ENCODE results near the gene CTNNBIP1. TPM values are rescaled to one million over a fixed set of nuclear protein-coding genes. Genes with fewer than 3 reads are reported as not detected.

CTNNBIP1 gene
- total and polyA plus RNA-seq, 2 donors (not counting 3 experiments of a cell fraction or from before 2014, with no cell fraction given) = 26.6 to 31.7 TPM

DNA sequence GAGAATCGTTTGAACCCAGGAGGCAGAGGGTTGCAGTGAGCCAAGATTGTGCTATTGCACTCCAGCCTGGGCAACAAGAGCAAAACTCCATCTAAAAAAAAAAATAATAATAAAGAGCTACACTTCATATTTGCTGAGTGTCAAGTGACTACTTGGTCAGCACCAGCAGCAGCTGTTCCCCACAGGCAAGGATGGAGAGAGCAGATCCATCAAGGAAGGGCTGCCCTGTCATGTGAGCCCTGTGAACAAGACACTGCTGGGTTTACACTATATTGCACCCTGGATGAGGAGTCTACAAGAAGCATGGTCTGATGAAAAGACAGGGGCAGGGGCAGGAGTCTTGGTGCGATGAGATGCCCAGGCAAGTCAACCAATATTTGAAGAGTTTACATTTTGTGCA is 3.6 kb downstream of the CTNNBIP1 start:
- Histone ChIP-seq H3K79me2 (ENCODE audit: control insufficient read depth, insufficient read depth, low read length) (peaks cover 5% of the 10 kb centered on the region), H4K20me1 (replicated peaks; ENCODE audit: control insufficient read depth, extremely low read depth, insufficient read depth, low read length) (no peaks in the 10 kb centered on the region), H3K27me3 (ENCODE audit: control insufficient read depth in 2 of 2, insufficient read depth in 2 of 2, low read length in 2 of 2) (no peaks in the 10 kb centered on the region), H3K4me3 (replicated peaks in 1 of 3; ENCODE audit: insufficient read depth in 1 of 3, low read depth in 1 of 3, low read length in 3 of 3) (no peak overlapping the region), H3K9me1 (replicated peaks; ENCODE audit: control insufficient read depth, extremely low read depth, insufficient read depth, low read length) (no peaks in the 10 kb centered on the region), H3K27ac (ENCODE audit: insufficient read depth, low read depth, low read length) (no peak overlapping the region), H3K4me1 (ENCODE audit: control insufficient read depth, extremely low read depth, insufficient read depth, low read length) (peaks cover 11% of the 10 kb centered on the region), H3K9ac (replicated peaks; ENCODE audit: extremely low read depth, insufficient read depth, low read length) (no peak overlapping the region), H3K9me3 (replicated peaks; ENCODE audit: control insufficient read depth, insufficient read depth, low read length) (no peaks in the 10 kb centered on the region), H3K36me3 (ENCODE audit: control insufficient read depth in 2 of 2, extremely low read depth in 1 of 2, insufficient read depth in 2 of 2, low read length in 2 of 2) (no peaks in the 10 kb centered on the region), H2AFZ (ENCODE audit: low read depth, low read length) (no peak overlapping the region), H3K4me2 (ENCODE audit: insufficient read depth, low read length) (no peak overlapping the region)
- FAIRE-seq = no peak
- DNase-seq (ENCODE audit: low read depth, low spot score) = no peak
- no peak for TF ChIP-seq MYC (IDR thresholded peaks at IDR 0.05; ENCODE audit: low read depth, low read length)
- dilution Hi-C loops (cut with MboI; ENCODE audit: extremely low pct_ligation_motif_present, low sequenced_read_pairs) = no loop called here
- CTCF ChIA-PET = interaction anchor here (1.4 kb wide), 1 partner anchor 18 kb away, joined by 3 read pairs; no protein-coding TSS in a partner anchor
- BruUV-seq (replicated peaks) = no TSS peak
- intact Hi-C loops (cut with micrococcal nuclease) = no loop called here
- POLR2A ChIA-PET = no interaction called here

DNA sequence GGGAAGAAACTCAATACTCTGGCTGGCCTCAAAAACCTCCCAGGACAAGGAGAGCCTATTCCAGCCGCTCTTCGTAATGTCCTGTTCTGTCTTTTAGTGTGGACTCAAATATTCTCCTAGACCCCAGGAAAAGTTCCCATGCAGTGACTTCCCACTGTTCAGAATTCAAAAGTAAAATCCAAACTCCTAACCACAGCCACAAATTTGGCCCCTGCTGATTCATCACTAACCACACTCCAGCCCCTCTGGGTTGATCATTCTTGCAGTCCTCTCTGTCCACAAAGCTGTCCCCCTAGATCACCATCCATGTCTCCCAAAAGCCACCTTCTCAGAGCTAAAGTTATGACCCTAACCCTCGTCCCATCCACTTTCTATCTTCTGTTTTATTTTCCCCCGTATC is 5.1 kb downstream of the CTNNBIP1 start:
- Histone ChIP-seq H3K4me1 (ENCODE audit: control insufficient read depth, extremely low read depth, insufficient read depth, low read length) (peaks cover 10% of the 10 kb centered on the region), H3K9me1 (replicated peaks; ENCODE audit: control insufficient read depth, extremely low read depth, insufficient read depth, low read length) (no peaks in the 10 kb centered on the region), H3K4me2 (ENCODE audit: insufficient read depth, low read length) (no peak overlapping the region), H3K9me3 (replicated peaks; ENCODE audit: control insufficient read depth, insufficient read depth, low read length) (no peaks in the 10 kb centered on the region), H3K9ac (replicated peaks; ENCODE audit: extremely low read depth, insufficient read depth, low read length) (no peak overlapping the region), H4K20me1 (replicated peaks; ENCODE audit: control insufficient read depth, extremely low read depth, insufficient read depth, low read length) (no peaks in the 10 kb centered on the region), H3K27me3 (ENCODE audit: control insufficient read depth in 2 of 2, insufficient read depth in 2 of 2, low read length in 2 of 2) (no peaks in the 10 kb centered on the region), H3K27ac (ENCODE audit: insufficient read depth, low read depth, low read length) (no peak overlapping the region), H3K4me3 (replicated peaks in 1 of 3; ENCODE audit: insufficient read depth in 1 of 3, low read depth in 1 of 3, low read length in 3 of 3) (no peak overlapping the region), H2AFZ (ENCODE audit: low read depth, low read length) (no peak overlapping the region), H3K79me2 (ENCODE audit: control insufficient read depth, insufficient read depth, low read length) (peaks cover 5% of the 10 kb centered on the region), H3K36me3 (ENCODE audit: control insufficient read depth in 2 of 2, extremely low read depth in 1 of 2, insufficient read depth in 2 of 2, low read length in 2 of 2) (no peaks in the 10 kb centered on the region)
- BruUV-seq (replicated peaks) = no TSS peak
- CTCF ChIA-PET = no interaction called here
- TF ChIP-seq POLR2A (IDR thresholded peaks at IDR 0.05; ENCODE audit: low read depth, low read length) (no peak), JUN (IDR thresholded peaks at IDR 0.05; ENCODE audit: borderline replicate concordance, insufficient read depth, insufficient read length, low read depth) (no peak), MYC (IDR thresholded peaks at IDR 0.05; ENCODE audit: low read depth, low read length) (no peak), EZH2 (IDR thresholded peaks at IDR 0.05; ENCODE audit: borderline replicate concordance, low read depth, low read length, severe bottlenecking) (no peak), FOS (IDR thresholded peaks at IDR 0.05; ENCODE audit: borderline replicate concordance, insufficient read depth, low read length) (no peak), MAX (IDR thresholded peaks at IDR 0.05; ENCODE audit: insufficient read depth, insufficient read length) (no peak), GATA2 (IDR thresholded peaks at IDR 0.05; ENCODE audit: insufficient read depth, insufficient read length, low read depth, low read length) (no peak), POLR2AphosphoS5 (IDR thresholded peaks at IDR 0.05; ENCODE audit: insufficient read depth, low read depth, low read length) (no peak), CTCF (IDR thresholded peaks at IDR 0.05; ENCODE audit: extremely low read depth in 1 of 2, insufficient read depth in 1 of 2, low read depth in 1 of 2, low read length in 2 of 2) (no peak)
- DNase-seq (ENCODE audit: low read depth, low spot score) (no peak), FAIRE-seq (no peak)
- intact Hi-C loops (cut with micrococcal nuclease) (no loop called here), dilution Hi-C loops (cut with MboI; ENCODE audit: extremely low pct_ligation_motif_present, low sequenced_read_pairs) (no loop called here)
- POLR2A ChIA-PET = no interaction called here
